ENCODE measurements around the gene APBB2.

DNA sequence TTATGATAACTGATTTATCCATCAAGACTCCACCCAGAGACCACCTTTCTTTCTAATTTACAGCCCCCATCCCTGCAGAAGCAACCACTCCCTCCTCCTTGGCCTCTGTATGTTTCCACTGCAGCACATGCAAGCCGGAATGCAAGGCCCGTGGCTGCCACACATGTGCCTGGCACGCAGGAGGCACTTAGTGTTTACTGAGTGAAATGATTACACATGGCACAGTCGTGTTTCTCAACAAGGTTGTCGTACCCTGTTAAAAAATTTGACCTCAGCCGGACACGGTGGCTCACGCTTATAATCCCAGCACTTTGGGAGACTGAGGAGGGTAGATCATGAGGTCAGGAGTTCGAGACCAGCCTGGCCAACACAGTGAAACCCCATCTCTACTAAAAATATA is 104.3 kb downstream of the APBB2 start:
- TF ChIP-seq, protein P1, sequence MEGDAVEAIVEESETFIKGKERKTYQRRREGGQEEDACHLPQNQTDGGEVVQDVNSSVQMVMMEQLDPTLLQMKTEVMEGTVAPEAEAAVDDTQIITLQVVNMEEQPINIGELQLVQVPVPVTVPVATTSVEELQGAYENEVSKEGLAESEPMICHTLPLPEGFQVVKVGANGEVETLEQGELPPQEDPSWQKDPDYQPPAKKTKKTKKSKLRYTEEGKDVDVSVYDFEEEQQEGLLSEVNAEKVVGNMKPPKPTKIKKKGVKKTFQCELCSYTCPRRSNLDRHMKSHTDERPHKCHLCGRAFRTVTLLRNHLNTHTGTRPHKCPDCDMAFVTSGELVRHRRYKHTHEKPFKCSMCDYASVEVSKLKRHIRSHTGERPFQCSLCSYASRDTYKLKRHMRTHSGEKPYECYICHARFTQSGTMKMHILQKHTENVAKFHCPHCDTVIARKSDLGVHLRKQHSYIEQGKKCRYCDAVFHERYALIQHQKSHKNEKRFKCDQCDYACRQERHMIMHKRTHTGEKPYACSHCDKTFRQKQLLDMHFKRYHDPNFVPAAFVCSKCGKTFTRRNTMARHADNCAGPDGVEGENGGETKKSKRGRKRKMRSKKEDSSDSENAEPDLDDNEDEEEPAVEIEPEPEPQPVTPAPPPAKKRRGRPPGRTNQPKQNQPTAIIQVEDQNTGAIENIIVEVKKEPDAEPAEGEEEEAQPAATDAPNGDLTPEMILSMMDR (IDR thresholded peaks at IDR 0.05; ENCODE audit: low read depth, low read length, poor library complexity, severe bottlenecking): no peak
- TF ChIP-seq EZH2phosphoT487 (IDR thresholded peaks at IDR 0.05; ENCODE audit: borderline replicate concordance, low read length): no peak

Measured in DOHH2 (cell line).